Fibroblast of lung (primary cell): ENCODE measurements around the gene RNPEP.

ENCODE experiments used
- EZH2 ChIP-seq: IDR thresholded peaks from 2 replicates; pipeline ENCODE4 v1.5.1; 2012; ENCODE audit warnings: low read length, control low read depth, mild to moderate bottlenecking; ENCODE audit errors: missing control alignments
- TF ChIP-seq, protein P1 (sequence below), 2 donors: IDR thresholded peaks in 1 of 2; conservative IDR thresholded peaks in 1 of 2; 1 replicate in 1 of 2; 2 replicates in 1 of 2; pipeline ENCODE4 v1.5.1; 2011 to 2012; ENCODE audit warnings: low read length in 2 of 2, control low read depth in 1 of 2, inconsistent platforms in 1 of 2, low read depth in 1 of 2, mild to moderate bottlenecking in 1 of 2

GRCh38 chr1:201985355-201985754, 2.9 kb downstream of the RNPEP start:
- TF ChIP-seq, protein P1, sequence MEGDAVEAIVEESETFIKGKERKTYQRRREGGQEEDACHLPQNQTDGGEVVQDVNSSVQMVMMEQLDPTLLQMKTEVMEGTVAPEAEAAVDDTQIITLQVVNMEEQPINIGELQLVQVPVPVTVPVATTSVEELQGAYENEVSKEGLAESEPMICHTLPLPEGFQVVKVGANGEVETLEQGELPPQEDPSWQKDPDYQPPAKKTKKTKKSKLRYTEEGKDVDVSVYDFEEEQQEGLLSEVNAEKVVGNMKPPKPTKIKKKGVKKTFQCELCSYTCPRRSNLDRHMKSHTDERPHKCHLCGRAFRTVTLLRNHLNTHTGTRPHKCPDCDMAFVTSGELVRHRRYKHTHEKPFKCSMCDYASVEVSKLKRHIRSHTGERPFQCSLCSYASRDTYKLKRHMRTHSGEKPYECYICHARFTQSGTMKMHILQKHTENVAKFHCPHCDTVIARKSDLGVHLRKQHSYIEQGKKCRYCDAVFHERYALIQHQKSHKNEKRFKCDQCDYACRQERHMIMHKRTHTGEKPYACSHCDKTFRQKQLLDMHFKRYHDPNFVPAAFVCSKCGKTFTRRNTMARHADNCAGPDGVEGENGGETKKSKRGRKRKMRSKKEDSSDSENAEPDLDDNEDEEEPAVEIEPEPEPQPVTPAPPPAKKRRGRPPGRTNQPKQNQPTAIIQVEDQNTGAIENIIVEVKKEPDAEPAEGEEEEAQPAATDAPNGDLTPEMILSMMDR (conservative IDR thresholded peaks at IDR 0.05 in 1 of 2, IDR thresholded peaks at IDR 0.05 in 1 of 2; ENCODE audit: low read depth in 1 of 2, low read length in 2 of 2) = no peak
- no peak for TF ChIP-seq EZH2
